Stimulated activated CD8-positive, alpha-beta memory T cell treated with anti-CD3 and anti-CD28 coated beads, Interleukin-15, amount 100 ng/mL, for 1 hour (primary cell): ENCODE measurements around the gene HTATSF1.
A peak's percentile ranks its signal among the peaks of the same experiment; 100 is the strongest.

Experiments used
- DNase-seq: peaks from one replicate; pipeline ENCODE4 v3.0.0-alpha.2; 2020; ENCODE audit warnings: low read depth

The HTATSF1 gene

GRCh38 chrX:136496764-136497555 is 432 bp upstream of the HTATSF1 start:
- peak; percentile 66 for DNase-seq

- DNase-seq = no peak
Observed at GRCh38 chrX:136519069-136519468, 21.7 kb downstream of the HTATSF1 start.

GRCh38 chrX:136523770-136524169 is 26.4 kb downstream of the HTATSF1 start:
- no peak for DNase-seq

GRCh38 chrX:136525738-136526606 is 28.6 kb downstream of the HTATSF1 start:
- no peak for DNase-seq

- no peak for DNase-seq
Observed at GRCh38 chrX:136528645-136529315, 31.4 kb downstream of the HTATSF1 start.

- DNase-seq = no peak
Observed at GRCh38 chrX:136529795-136530194, 32.4 kb downstream of the HTATSF1 start.

GRCh38 chrX:136531951-136532350 is 34.6 kb downstream of the HTATSF1 start, which contains the start of gene VGLL1:
Gene VGLL1 (plus strand): TSS chrX:136532215. CDS start chrX:136536021, 3,806 bp downstream.
- no peak for DNase-seq

GRCh38 chrX:136534131-136534530 is 36.7 kb downstream of the HTATSF1 start:
- DNase-seq = no peak

GRCh38 chrX:136538811-136539210 is 41.4 kb downstream of the HTATSF1 start:
- DNase-seq = no peak

GRCh38 chrX:136540226-136540625 is 42.8 kb downstream of the HTATSF1 start:
- no peak for DNase-seq

GRCh38 chrX:136541294-136541693 is 43.9 kb downstream of the HTATSF1 start:
- no peak for DNase-seq

- DNase-seq = no peak
Observed at GRCh38 chrX:136542281-136542680, 44.9 kb downstream of the HTATSF1 start.

GRCh38 chrX:136546371-136546781 is 49.0 kb downstream of the HTATSF1 start:
- DNase-seq = no peak

GRCh38 chrX:136549226-136549625 is 51.8 kb downstream of the HTATSF1 start:
- no peak for DNase-seq

- no peak for DNase-seq
Observed at GRCh38 chrX:136551410-136551809, 54.0 kb downstream of the HTATSF1 start.

GRCh38 chrX:136555694-136556093 is 58.3 kb downstream of the HTATSF1 start:
- no peak for DNase-seq
